Activated T-helper 9 cell treated with anti-CD3 and anti-CD28 coated beads, Interleukin-2, amount 50 U/mL, for 16 hours (primary cell): ENCODE measurements around the gene TOMM40L.

Experiments used
- DNase-seq: peaks from one replicate; pipeline ENCODE4 v3.0.0-alpha.2; 2020; ENCODE audit warnings: low read depth

The TOMM40L gene

DNA sequence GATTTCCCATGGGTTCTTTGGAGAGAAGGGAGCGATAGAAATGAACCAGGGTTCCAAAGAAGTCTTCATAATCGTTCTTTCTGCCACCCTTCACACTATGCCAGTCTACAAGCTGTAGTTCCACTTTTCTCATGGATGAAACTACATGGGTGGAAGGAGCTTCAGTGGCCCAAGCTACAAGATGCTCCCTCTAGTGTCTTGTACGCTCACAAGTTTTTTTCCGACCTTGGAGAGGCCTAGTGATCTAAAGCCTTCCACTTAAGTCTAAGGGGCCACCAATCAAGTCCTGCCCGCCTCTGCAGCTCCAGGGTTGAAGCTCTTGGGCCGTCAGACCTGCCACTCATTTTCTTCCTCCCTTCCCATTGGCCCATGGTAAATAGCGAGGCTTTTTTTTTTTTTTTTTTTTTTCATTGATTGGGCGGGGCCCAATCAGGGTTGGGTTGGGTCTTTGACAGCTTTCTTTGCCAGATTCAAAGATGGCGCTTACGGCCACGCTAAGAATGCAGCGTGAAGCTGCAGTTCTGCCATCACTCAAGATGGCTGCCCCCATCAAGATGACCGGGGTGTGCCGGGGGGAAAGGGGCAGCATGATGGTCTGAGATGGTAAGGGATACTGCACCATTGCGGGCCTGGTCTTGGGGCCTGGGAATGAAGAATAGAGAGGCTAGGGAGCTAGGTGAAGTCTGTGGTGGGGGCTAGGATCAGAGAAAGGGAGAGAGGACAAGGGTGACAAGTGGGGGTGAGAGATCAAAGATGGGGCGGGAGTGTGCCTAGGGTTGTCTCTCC, at the start of gene TOMM40L:
TSS of gene TOMM40L (plus strand) at position 527 of the 786 bp plus-strand sequence. CDS start 430 bp downstream, outside the sequence.
- peak; percentile 78 for DNase-seq

DNA sequence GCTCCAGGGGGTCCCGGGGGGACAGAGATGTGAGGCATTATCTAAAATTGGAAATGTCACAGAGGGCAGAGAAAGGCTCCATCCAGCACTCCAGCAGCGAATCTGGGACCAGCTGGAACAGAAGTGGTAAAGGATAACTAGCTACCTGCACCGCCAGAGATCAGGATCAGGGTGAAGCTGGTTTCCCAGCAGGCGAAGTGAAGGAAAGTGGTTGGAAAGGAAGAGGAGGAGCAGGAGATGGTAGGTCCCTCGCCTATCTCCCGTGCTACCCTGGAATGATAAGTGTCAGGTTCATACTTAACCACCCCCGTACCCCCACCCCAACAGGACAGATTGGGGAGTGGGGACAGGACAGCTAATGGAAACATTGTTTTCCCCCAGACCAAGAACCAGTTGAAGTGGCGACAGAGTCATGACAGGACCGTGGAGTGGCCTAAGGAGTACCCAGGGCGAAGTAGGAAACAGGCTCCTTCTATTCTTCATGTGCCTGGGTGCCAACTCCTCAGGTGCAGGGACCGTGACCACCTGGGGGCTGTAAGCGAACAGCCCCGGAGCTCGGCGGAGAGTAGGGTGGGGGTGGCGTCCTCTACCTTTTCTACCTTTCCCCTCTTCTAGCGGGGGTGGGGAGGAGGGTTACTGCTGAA, 49.3 kb upstream of the TOMM40L start:
- no peak for DNase-seq

DNA sequence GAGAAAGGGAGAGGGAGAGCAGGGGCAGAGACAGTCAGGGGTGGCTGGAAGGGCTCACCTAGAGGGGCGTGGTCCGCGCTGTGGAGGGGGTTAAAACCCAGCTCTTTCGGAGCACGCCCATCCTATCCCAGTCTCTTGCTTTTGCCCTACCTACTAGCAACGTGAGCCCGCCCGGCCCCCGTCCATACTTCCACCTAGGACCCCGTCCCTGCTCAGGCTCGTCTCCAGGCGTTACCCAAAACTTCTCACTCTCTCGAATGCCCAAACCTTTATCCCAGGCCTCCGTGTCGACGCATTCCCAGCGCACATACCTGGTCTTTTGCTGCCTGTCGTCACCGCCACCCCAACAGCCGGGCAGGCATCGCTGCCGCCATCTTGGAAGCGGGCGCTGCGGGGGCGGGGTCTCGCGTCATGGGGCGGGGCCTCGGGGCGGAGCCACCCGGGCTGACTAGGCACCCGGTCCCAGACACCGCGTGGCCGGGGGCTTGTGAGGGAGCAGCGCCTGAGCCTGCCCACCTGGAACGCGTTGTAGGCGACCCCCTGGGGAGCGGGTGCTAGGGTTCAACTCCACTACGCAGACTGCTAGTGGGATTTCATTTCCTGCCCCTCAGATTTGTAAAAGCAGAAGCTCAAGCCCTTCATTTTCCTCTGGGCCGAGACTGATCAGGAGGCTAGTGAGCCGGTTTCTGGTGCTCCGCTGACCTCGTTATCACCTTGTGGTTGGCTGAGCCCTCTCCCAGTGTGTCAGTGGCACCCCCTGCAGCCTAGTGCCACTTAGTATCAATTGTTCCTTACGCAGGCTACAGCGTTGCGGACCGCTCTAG, 48.5 kb upstream of the TOMM40L start, which contains the start of gene B4GALT3:
TSS of gene B4GALT3 (minus strand) at position 396 of the 824 bp plus-strand sequence. CDS start 1,447 bp downstream, outside the sequence.
- DNase-seq, result peak; percentile 92

DNA sequence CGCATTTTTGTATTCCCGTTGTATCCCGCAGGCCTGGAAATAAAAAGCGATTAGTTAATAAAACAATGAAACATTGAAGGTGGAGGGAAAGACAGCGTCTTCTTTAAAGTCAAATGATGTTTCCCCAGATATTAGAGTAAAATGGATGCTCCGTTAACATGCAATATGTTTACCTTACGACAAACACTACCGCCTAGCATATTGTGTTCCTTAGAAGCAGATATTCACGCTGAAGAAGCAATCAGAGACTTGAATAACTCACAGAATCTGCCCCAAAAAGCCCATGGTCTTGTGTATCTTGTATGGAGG, 48.0 kb upstream of the TOMM40L start:
- DNase-seq, result no peak

DNA sequence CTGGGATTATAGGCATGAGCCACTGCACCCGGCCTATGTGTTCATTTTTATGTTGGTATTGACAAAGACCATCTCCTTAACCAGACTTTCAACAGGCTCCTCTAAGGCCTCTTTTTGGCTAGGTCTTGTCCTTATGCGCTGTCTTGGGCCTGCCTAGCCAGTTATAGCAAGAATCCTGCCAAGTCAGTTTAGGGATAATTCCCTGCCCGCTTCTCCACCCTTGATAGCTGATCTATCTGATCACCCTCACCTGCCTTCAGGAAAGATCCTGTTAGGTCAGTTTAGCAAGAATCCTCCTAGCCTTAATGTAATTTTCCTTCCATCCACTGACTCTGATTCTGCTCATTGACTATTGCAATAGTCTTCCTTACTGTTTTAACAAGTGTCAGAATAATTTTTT, 46.2 kb upstream of the TOMM40L start:
- no peak for DNase-seq

DNA sequence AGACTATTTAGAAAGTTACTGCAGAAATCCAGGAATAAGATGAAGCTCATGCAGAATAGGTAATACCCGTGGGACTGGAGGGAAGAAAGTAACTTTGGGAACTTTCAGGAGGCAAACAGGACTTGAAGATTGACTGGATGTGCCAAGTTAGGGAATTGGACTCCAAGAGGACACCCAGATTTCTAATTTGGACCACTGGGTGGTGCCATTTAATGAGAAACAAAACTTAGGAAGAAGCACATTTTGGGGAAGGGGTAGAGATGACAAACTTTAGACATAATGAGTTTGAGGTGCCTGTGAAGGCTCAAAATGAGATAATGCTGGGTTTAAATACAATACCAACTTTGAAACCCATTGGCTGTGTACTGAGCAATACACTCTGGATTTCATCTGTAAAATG, 45.2 kb upstream of the TOMM40L start:
- no peak for DNase-seq

DNA sequence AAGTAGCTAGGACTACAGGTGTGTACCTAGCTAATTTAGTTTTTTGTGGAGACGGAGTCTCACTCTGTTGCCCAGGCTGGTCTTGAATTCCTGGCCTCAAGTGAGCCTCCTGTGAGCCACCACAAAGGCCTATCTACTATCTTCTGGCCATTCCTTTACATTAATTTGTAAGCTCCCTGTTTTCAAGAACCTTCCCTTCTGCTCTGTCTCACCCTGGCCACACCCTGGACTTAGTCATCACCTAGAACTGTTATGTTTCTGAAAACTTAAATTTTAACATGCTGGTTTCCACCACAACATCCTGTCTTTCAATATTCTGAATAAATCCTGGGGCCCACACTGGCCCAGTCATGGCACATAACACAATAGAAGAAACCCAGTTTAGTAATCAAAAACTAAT, 43.6 kb upstream of the TOMM40L start:
- DNase-seq, result peak; percentile 38

GRCh38 chr1:161185282-161185682, 40.6 kb upstream of the TOMM40L start:
- peak; percentile 48 for DNase-seq

DNA sequence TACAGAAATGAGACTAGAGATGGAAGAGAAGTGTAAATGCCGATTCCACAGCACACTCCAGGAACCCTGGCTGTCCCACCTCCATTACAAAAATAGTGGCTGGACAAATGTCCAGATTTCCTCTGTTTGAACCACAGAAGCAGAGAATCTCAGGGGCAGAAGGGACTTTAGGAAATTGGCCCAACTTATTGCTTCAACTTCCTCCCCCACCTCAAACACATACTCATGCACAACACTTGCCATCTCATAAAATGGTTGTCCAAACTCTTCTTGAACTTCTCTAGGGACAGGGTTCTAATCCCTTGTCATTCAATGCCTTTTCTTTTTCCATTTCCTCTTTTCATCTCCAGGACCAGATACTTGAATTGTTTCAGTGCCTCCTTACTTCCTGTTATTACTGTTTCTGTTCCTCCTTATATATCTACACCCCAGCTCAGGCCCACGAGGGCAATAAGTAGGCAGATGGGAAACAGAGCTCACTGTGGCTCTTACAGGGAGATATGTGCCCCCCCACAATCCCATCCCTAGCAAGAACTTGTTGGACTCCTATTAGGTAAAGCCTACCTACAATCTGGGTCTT, 40.0 kb upstream of the TOMM40L start:
- no peak for DNase-seq

DNA sequence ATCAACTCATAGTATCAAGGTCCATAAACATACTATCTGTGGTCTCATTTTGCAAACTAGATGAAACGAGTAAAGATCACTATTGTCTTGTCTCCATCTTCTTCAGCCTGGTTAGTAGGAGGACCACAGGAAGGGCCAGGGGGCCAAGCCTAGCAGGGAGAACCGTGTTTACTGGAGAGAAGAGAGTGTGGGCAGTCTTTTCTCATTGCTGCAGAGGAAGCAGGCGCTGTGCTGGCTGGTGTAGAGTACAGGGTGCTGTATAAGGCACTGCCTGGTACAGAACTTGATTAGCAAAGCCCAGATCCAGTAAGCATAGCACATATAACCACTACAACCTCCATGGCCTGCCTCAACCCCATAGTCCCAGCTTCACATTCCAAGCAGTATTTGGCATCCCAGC, 38.5 kb upstream of the TOMM40L start:
- DNase-seq, result no peak

DNA sequence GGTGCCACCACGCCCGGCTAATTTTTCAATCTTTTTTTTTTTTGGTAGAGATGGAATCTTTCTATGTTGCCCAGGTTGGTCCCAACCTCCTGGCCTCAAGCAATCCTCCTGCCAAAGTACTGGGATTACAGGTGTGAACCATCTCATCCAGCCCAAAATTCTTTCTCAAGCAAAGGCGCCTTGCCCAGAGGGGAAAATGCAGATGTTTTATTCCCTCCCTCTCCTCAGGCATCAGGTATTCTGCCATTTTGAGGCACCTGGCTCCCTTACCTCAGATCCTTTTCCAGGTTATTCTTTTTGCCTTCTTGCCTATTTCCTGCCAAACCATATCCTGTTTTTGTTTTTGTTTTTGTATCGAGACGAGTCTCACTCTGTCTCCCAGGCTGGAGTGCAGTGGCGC, 37.5 kb upstream of the TOMM40L start:
- DNase-seq, result no peak

GRCh38 chr1:161189036-161189435, 36.8 kb upstream of the TOMM40L start:
- no peak for DNase-seq

DNA sequence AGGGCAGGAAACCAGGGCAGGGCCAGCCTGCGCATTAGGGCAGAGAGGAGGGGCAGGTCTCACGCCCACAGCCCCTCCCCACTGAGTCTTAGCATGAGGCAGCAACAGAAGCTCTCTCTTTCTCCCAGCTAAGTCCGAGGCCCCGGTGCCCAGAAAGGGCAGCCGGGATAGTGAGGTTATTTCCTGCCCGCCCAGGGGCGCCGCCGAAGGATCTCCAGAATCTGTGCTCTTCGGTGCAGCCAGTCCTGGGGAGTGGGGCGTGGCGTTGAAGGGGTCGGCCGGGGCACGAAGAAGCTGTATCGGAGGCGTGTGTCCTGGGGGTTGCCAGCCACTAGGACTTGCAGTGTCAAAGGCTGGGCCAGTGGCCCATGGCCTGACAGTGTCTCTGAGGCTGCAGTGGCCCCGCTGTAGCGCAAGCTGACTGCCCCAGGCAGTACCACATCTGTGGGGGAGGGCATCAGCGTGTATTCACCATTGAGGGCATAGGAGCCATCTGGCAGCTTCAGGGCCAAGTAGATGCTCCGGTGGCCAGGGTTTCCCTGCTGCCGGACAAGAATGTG, 34.8 kb upstream of the TOMM40L start:
- DNase-seq, result no peak

DNA sequence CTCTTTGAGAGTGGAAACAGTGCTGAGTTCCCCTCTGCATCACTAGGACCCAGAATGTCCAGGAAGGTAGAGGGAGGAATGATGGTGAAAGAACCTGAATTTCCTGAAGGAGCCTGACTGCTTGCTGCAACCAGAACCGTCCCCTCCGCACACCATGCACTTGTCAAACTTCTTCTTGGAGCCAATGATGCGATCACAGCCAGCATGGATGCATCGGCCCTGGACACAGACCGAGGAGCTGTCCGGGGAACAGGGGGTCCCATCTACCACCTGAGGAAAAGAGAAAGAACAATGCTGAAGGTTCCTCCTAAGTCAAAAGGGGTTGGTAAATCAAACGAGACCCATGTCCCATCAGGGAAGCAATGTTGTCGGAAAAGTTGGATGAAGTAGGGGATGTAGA, 33.9 kb upstream of the TOMM40L start:
- no peak for DNase-seq

GRCh38 chr1:161192476-161193465, 33.1 kb upstream of the TOMM40L start:
- DNase-seq, result peak; percentile 45

DNA sequence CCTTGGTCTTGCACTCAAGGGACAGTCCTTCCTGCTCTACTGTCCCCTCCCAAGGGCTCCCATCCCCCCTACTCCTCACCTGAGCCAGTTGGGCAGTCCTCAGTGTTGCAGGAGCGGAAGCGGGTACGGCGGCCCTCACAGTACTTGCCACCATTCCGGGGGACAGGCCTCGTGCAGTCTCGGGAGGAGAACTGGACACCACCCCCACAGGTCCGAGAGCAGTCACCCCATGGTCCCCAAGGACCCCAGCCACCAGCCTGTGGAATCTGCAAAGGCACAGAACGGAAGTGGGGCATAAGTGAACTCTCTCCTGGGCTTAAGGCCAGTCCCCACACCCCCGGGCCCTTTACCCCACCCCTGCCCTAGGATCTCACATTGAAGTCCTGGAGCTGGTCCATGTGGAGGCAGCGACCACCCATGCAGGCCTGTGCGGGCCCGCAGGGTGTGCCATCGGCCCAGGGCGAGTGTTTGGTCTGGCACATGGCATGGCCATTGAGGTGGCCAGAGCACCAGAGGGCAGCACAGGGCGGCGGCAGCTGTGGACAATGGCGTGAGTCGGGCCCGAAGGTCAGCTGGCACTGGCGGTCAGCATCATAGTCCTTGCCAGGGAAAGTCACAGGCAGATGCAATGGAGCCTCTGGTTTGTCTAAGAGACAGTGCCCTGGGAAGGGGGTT, 32.2 kb upstream of the TOMM40L start:
- DNase-seq, result no peak

- DNase-seq, result no peak
Measured at GRCh38 chr1:161195171-161195570, 30.7 kb upstream of the TOMM40L start.

DNA sequence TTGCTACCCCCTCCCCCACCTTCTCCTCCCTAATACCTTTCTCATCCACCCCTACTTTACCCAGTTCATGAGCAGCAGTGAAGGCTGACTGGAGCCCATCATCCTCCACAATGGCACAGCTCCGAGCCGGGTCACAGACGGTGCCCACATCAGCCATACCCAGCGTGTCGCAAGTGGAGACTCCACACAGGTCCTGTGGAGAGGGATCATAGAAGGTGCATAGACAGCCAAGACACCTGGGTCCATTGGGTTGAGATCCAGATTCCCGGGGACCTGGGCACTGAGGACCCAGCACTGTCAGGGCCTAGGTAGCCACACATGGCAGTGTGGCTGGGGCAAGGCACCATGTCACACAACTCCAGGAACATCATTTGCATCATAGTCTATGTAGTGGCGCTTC, 29.7 kb upstream of the TOMM40L start:
- no peak for DNase-seq

GRCh38 chr1:161196521-161197451, 29.1 kb upstream of the TOMM40L start:
- no peak for DNase-seq
